Activated CD8-positive, alpha-beta T cell treated with anti-CD3 and anti-CD28 coated beads for 36 hours (primary cell): ENCODE measurements around the gene KLHL17. TPM values are rescaled to one million over a fixed set of nuclear protein-coding genes. Genes with fewer than 3 reads are reported as not detected.

Source experiments
- ATAC-seq: fragments of 200-7000 bp; cut with Tn5 transposase; one replicate; pipeline ENCODE4 v1.10.0; 2021; ENCODE audit warnings: mild to moderate bottlenecking, moderate library complexity
- CTCF ChIA-PET: fragments of 350-600 bp; sonication (Branson Sonifier 250); formaldehyde crosslinking; loops from one replicate; lab custom pipeline; 2021; ENCODE audit warnings: antibody characterized with exemption; lab: Charles Lee
- POLR2A ChIA-PET: fragments of 350-600 bp; sonication (Branson Sonifier 250); formaldehyde crosslinking; loops from one replicate; lab custom pipeline; 2021; ENCODE audit warnings: antibody characterized with exemption; lab: Charles Lee
- DNase-seq: peaks from one replicate; pipeline ENCODE4 v3.0.0-alpha.2; 2020
- H3K27ac Mint-ChIP-seq: one replicate; pipeline ENCODE4 v1.8.0; 2021; ENCODE audit warnings: mild to moderate bottlenecking, mixed read lengths
- H3K27me3 Mint-ChIP-seq: one replicate; pipeline ENCODE4 v1.8.0; 2021; ENCODE audit warnings: mixed read lengths
- H3K36me3 Mint-ChIP-seq: one replicate; pipeline ENCODE4 v1.8.0; 2021; ENCODE audit warnings: low read depth, mixed read lengths
- H3K4me1 Mint-ChIP-seq: one replicate; pipeline ENCODE4 v1.8.0; 2021; ENCODE audit warnings: low read depth, mixed read lengths
- H3K4me3 Mint-ChIP-seq: one replicate; pipeline ENCODE4 v1.8.0; 2021; ENCODE audit warnings: mild to moderate bottlenecking, moderate library complexity, mixed read lengths
- H3K9me3 Mint-ChIP-seq: one replicate; pipeline ENCODE4 v1.8.0; 2021; ENCODE audit warnings: mixed read lengths
- intact Hi-C: fragments of 100-400 bp; cut with micrococcal nuclease; formaldehyde crosslinking; loops from one replicate; pipeline ENCODE4 v1.10.0; 2022
- total RNA-seq, 2 experiments: library from RNA; stranded (reverse); gene quantifications; one replicate each; pipeline ENCODE4 v1.2.3, GENCODE V29; 2021
- TF ChIP-seq, protein P1 (sequence below): fragments of 200-600 bp; IDR thresholded peaks from one replicate; pipeline ENCODE4 v1.8.0; 2022; ENCODE audit warnings: antibody characterized with exemption, mild to moderate bottlenecking

The KLHL17 gene
- total RNA-seq, 2 experiments from 2014 or later = 27.8 to 31.2 TPM

DNA sequence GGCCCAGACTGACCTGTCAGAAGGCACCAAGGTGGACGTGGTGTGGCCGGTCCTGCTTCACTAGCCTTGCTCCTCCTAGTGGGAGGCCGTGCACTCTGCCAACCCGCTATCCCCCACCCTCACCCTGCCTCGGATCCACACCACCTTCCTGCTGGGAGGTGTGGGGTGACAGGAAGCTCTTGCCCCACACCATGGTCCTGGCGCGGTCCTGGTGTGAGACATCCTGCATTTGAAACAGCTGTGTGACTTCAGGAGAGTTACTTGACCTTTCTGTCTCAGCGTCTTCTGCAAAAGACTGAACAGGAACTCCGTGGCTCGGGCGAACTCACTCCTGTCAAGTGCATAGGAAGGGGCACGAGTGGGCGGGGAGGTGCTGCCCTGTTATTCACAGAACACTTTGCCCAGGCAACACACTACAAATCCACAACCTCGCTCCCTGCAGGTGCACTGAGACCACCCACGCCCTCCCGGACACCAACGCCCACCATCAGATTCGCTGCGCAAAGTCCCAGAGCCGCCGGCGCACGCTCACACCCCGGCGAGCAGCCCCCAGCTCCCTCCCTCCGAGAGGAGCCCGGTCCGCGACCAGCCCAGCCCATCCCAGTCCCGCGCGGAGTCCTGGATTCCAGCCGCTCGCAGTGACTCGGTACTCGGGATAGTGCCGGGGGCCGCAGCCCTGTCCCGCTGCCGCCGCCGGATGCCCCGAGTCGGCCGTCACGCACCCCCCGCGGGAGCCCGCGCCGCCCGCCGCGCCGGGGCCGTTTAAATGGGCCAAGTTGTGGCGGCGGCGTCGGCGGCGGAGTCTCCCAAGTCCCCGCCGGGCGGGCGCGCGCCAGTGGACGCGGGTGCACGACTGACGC lies 37.0 kb upstream of the KLHL17 start, which contains the start of gene SAMD11:
SAMD11 (plus strand) TSS at position 793 of the 860 bp plus-strand sequence. CDS start 509 bp downstream, outside the sequence.
- ATAC-seq = peak; percentile 25
- POLR2A ChIA-PET = interaction anchor here (0.9 to 1.1 kb wide), 2 partner anchors 17 to 47 kb away, joined by 3 read pairs; no protein-coding TSS in a partner anchor
- no peaks in the 10 kb centered on the region for H3K9me3 Mint-ChIP-seq
- H3K27me3 Mint-ChIP-seq = peaks cover 53% of the 10 kb centered on the region
- no peaks in the 10 kb centered on the region for H3K36me3 Mint-ChIP-seq
- H3K4me3 Mint-ChIP-seq = peak within 1 kb of the TSS; percentile 68
- intact Hi-C loops = no loop called here
- peak; percentile 61 for DNase-seq
- no peak within 1 kb of the TSS for H3K27ac Mint-ChIP-seq
- CTCF ChIA-PET = no interaction called here
- peaks cover 15% of the 10 kb centered on the region for H3K4me1 Mint-ChIP-seq
- TF ChIP-seq, protein P1, sequence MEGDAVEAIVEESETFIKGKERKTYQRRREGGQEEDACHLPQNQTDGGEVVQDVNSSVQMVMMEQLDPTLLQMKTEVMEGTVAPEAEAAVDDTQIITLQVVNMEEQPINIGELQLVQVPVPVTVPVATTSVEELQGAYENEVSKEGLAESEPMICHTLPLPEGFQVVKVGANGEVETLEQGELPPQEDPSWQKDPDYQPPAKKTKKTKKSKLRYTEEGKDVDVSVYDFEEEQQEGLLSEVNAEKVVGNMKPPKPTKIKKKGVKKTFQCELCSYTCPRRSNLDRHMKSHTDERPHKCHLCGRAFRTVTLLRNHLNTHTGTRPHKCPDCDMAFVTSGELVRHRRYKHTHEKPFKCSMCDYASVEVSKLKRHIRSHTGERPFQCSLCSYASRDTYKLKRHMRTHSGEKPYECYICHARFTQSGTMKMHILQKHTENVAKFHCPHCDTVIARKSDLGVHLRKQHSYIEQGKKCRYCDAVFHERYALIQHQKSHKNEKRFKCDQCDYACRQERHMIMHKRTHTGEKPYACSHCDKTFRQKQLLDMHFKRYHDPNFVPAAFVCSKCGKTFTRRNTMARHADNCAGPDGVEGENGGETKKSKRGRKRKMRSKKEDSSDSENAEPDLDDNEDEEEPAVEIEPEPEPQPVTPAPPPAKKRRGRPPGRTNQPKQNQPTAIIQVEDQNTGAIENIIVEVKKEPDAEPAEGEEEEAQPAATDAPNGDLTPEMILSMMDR = no peak

DNA sequence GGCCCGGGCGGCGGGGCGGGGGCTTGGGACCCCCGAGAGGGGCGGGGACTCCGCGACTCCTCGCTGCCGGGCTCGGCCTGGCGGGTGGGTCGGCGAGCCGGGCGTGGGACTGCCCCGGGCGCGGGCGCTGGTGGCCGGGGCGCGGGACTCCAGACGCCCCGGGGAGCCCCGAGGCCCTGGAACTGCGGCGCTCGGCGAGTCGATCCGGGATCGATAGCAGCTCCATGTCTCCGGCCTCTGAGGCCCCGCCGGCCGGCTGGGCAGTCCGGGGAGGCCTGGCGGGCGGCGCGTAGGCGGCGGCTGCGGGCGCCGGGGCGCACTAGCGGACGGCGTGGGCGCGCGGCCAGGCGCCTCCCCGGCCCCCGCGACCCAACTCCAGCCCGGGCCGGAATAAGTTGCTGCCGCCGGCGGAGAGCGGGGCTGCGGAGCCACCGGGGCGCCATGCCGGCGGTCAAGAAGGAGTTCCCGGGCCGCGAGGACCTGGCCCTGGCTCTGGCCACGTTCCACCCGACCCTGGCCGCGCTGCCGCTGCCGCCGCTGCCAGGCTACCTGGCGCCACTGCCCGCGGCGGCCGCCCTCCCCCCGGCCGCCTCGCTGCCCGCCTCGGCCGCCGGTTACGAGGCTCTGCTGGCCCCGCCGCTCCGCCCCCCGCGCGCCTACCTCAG lies 36.3 kb upstream of the KLHL17 start:
- Mint-ChIP-seq H3K9me3 (no peaks in the 10 kb centered on the region), H3K4me3 (no peak overlapping the region), H3K27ac (no peak overlapping the region), H3K27me3 (peaks cover 49% of the 10 kb centered on the region), H3K4me1 (peaks cover 15% of the 10 kb centered on the region), H3K36me3 (no peaks in the 10 kb centered on the region)
- intact Hi-C loops = no loop called here
- ChIA-PET POLR2A (interaction anchor here (0.9 to 1.1 kb wide), 2 partner anchors 18 to 47 kb away, joined by 3 read pairs; no protein-coding TSS in a partner anchor), CTCF (no interaction called here)
- DNase-seq (no peak), ATAC-seq (no peak)
- TF ChIP-seq, protein P1 = no peak

DNA sequence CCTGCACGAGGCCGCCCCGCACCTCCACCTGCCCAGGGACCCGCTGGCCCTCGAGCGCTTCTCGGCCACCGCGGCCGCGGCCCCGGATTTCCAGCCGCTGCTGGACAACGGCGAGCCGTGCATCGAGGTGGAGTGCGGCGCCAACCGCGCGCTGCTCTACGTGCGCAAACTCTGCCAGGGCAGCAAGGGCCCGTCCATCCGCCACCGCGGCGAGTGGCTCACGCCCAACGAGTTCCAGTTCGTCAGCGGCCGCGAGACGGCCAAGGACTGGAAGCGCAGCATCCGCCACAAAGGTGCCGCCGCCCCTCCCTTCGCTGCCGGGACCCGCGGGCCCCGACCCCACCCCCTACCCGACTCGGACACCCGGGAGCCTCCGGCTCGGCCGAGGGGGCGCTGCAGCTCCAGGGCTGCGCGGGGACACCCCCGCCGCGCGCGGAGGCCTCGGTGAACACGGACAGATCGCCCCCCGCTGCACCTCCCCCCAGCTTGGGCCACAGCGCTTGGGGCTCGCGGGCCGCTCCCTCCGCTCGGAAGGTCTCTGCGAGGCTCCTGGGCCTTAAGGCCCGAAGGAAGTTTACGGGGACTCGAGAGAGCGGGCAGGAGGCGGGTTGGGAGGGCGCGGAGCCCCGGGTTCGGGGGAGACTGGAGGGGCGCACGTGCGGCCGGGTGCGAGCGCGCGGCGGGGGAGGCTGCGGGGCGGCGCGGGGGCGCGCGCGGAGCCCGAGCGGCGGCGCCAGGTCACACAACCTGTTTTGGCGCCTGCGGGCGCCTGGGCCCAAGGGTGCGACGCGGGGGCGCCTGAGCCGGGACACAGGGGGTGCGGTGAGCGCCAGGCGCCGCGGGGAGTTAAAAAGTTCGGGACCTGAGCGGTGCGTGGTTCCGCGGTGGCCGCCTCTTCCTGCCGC lies 35.5 kb upstream of the KLHL17 start:
- no peak for DNase-seq
- peaks cover 15% of the 10 kb centered on the region for H3K4me1 Mint-ChIP-seq
- peaks cover 49% of the 10 kb centered on the region for H3K27me3 Mint-ChIP-seq
- no peaks in the 10 kb centered on the region for H3K36me3 Mint-ChIP-seq
- no peak overlapping the region for H3K27ac Mint-ChIP-seq
- TF ChIP-seq, protein P1 = no peak
- intact Hi-C loops = no loop called here
- POLR2A ChIA-PET = no interaction called here
- no peak for ATAC-seq
- CTCF ChIA-PET = no interaction called here
- H3K9me3 Mint-ChIP-seq = no peaks in the 10 kb centered on the region
- H3K4me3 Mint-ChIP-seq = no peak overlapping the region

DNA sequence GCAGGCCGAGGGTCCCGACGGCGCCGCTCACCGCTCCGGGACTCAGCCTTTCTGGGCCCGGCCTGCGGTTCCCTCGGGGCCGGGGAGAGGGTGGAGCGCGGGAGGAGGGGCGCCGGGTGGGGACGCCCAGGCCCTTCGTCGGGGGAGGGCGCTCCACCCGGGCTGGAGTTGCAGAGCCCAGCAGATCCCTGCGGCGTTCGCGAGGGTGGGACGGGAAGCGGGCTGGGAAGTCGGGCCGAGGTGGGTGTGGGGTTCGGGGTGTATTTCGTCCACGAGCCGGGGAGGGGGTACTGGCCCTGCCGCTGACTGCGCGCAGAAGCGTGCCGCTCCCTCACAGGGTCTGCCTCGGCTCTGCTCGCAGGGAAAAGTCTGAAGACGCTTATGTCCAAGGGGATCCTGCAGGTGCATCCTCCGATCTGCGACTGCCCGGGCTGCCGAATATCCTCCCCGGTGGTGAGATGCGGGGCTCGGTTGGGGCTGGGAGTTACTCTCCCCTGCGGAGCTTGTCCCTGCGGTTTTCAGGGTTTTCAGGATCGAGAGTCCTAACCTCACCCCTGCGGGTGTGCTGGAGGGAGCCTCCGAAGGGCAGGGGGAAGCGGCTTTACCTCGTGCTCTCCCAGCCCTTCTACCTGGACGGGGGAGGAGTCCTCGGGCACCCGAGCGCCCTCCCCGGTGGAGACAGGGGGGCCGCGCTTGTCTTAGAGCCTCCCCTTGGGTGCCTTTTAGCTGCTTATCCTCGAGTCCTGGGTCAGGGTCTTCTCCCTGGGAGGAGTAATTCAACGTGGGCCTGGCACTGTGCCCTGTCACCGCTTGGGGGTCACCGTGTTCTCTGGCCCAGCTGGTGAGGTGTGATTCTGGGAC lies 34.6 kb upstream of the KLHL17 start:
- peaks cover 11% of the 10 kb centered on the region for H3K4me1 Mint-ChIP-seq
- ATAC-seq = no peak
- TF ChIP-seq, protein P1 = no peak
- H3K27ac Mint-ChIP-seq = no peak overlapping the region
- CTCF ChIA-PET = interaction anchor here (0.7 kb wide), 1 partner anchor 13 kb away, joined by 3 read pairs; no protein-coding TSS in a partner anchor
- DNase-seq = no peak
- H3K9me3 Mint-ChIP-seq = no peaks in the 10 kb centered on the region
- H3K4me3 Mint-ChIP-seq = no peak overlapping the region
- POLR2A ChIA-PET = interaction anchor here (1.4 kb wide), 1 partner anchor 20 kb away, joined by 4 read pairs; no protein-coding TSS in a partner anchor
- no peaks in the 10 kb centered on the region for H3K36me3 Mint-ChIP-seq
- intact Hi-C loops = no loop called here
- peaks cover 44% of the 10 kb centered on the region for H3K27me3 Mint-ChIP-seq
